Hepatocyte (in vitro differentiated cells): ENCODE data around the gene RPS24. TPM values are rescaled to one million over a fixed set of nuclear protein-coding genes. Genes with fewer than 3 reads are reported as not detected.

Experiments used
- DNase-seq: peaks from one replicate; pipeline ENCODE4 v3.0.0-alpha.2; 2016; ENCODE audit warnings: low spot score
- H2AFZ ChIP-seq: fragments of 200-600 bp; sonication (generic); 2 replicates; pipeline ENCODE4 v1.6.0; 2016; ENCODE audit warnings: antibody characterized with exemption, mild to moderate bottlenecking
- H3K27ac ChIP-seq: fragments of 200-600 bp; sonication (generic); 2 replicates; pipeline ENCODE4 v1.5.1; 2016; ENCODE audit warnings: mild to moderate bottlenecking
- H3K27me3 ChIP-seq: fragments of 200-600 bp; sonication (generic); 2 replicates; pipeline ENCODE4 v1.6.1; 2016
- H3K36me3 ChIP-seq: fragments of 200-600 bp; sonication (generic); replicated peaks from 2 replicates; pipeline ENCODE4 v1.5.1; 2016; ENCODE audit warnings: low read depth; ENCODE audit not compliant: insufficient read depth
- H3K4me1 ChIP-seq: fragments of 200-600 bp; sonication (generic); 2 replicates; pipeline ENCODE4 v1.5.1; 2016; ENCODE audit warnings: mild to moderate bottlenecking, moderate library complexity; ENCODE audit not compliant: insufficient read depth
- H3K4me2 ChIP-seq: fragments of 200-600 bp; sonication (generic); 2 replicates; pipeline ENCODE4 v1.6.0; 2016
- H3K4me3 ChIP-seq: fragments of 200-600 bp; sonication (generic); 2 replicates; pipeline ENCODE4 v1.5.1; 2016; ENCODE audit warnings: mild to moderate bottlenecking
- H3K79me2 ChIP-seq: fragments of 200-600 bp; sonication (generic); 2 replicates; pipeline ENCODE4 v1.6.0; 2017; ENCODE audit warnings: mild to moderate bottlenecking
- H3K9me2 ChIP-seq: fragments of 200-600 bp; sonication (generic); replicated peaks from 2 replicates; pipeline ENCODE4 v1.6.0; 2017; ENCODE audit warnings: mild to moderate bottlenecking; ENCODE audit not compliant: insufficient read depth
- H3K9me3 ChIP-seq: fragments of 200-600 bp; sonication (generic); 2 replicates; pipeline ENCODE4 v1.5.1; 2016; ENCODE audit warnings: low read depth, mild to moderate bottlenecking
- H4K20me1 ChIP-seq: fragments of 200-600 bp; sonication (generic); 2 replicates; pipeline ENCODE4 v1.6.0; 2016; ENCODE audit warnings: mild to moderate bottlenecking; ENCODE audit not compliant: insufficient read depth, poor library complexity, severe bottlenecking
- CTCF ChIP-seq: fragments of 200-600 bp; sonication (generic); IDR thresholded peaks from 2 replicates; pipeline ENCODE4 v1.5.1; 2016; ENCODE audit warnings: antibody characterized with exemption, mild to moderate bottlenecking; ENCODE audit not compliant: poor library complexity
- EZH2 ChIP-seq: fragments of 200-600 bp; sonication (generic); IDR thresholded peaks from 2 replicates; pipeline ENCODE4 v1.6.1; 2016; ENCODE audit warnings: antibody characterized with exemption, mild to moderate bottlenecking, borderline replicate concordance
- EZH2phosphoT487 ChIP-seq: fragments of 200-600 bp; sonication (generic); IDR thresholded peaks from one replicate; pipeline ENCODE4 v1.6.1; 2018; ENCODE audit warnings: antibody characterized with exemption, mild to moderate bottlenecking, low read depth, moderate library complexity; ENCODE audit not compliant: unreplicated experiment, severe bottlenecking
- WGBS: methylation state at CpG from one replicate; pipeline ENCODE4 v1.1.6; 2016; ENCODE audit warnings: low lambda C conversion rate; ENCODE audit errors: missing lambda C conversion rate; 5-methylcytosine and 5-hydroxymethylcytosine counted together
- polyA plus RNA-seq: library from polyadenylated mRNA; unstranded; fragments of >200 nt; fragmentation: Nextera tagmentation; extraction: Ambion mirVana; gene quantifications from 2 replicates; pipeline ENCODE4 v1.2.1, GENCODE V29; 2016
- total RNA-seq: library from RNA; depleted of rRNA; stranded (reverse); fragments of >200 nt; gene quantifications from 2 replicates; pipeline ENCODE4 v1.2.3, GENCODE V29; 2014

The RPS24 gene
- total and polyA plus RNA-seq, 2 experiments from 2014 or later, result 391 to 2,225 TPM

DNA sequence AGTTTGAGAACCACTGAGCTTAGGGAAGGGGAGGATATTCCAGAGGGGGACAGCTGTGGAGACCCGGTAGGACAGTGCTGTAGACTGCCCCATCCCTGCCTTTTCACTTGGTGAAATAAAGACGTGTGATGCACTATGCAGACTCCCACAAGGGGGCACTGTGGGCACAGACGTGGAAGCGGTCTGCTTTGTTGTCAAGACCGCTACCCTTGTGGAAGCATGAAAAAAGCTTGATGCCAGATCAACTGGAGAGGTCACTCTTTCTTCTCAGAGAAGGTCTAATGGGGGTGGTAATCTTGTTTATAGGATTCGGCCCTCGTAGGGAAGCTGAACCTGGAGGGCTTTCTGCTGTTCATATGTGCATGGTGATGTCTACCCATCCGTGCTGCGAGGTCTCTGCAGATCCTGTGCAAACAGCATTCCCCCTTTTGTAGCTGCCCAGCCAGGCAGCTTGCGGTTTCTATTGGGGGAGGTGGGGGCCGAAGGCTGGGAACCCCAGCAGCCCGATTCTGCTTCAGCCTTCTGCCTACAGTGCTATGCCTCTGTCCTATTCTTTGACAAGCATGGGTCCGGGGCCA is 13.7 kb downstream of the RPS24 start:
- Histone ChIP-seq H3K4me3 (no peak overlapping the region), H4K20me1 (no peaks in the 10 kb centered on the region), H3K27me3 (no peaks in the 10 kb centered on the region), H3K9me2 (no peaks in the 10 kb centered on the region), H3K79me2 (no peaks in the 10 kb centered on the region), H2AFZ (no peak overlapping the region), H3K4me1 (peaks cover 19% of the 10 kb centered on the region), H3K9me3 (no peaks in the 10 kb centered on the region), H3K27ac (peak overlapping the region; percentile 22), H3K4me2 (peak overlapping the region; percentile 40), H3K36me3 (no peaks in the 10 kb centered on the region)
- DNase-seq, result peak; percentile 94
- TF ChIP-seq CTCF (peak; percentile 95), EZH2 (no peak)
- WGBS, result 22% methylated on average over 13 of the region's 13 CpGs

GRCh38 chr10:78049851-78050250 is 16.2 kb downstream of the RPS24 start:
- Histone ChIP-seq H3K27ac (no peak overlapping the region), H3K4me1 (peaks cover 19% of the 10 kb centered on the region), H4K20me1 (no peaks in the 10 kb centered on the region), H3K79me2 (no peaks in the 10 kb centered on the region), H3K36me3 (no peaks in the 10 kb centered on the region), H3K9me2 (no peaks in the 10 kb centered on the region), H2AFZ (no peak overlapping the region), H3K9me3 (no peaks in the 10 kb centered on the region), H3K4me3 (no peak overlapping the region), H3K27me3 (no peaks in the 10 kb centered on the region), H3K4me2 (no peak overlapping the region)
- 100% methylated on average over 1 of the region's 1 CpG for WGBS
- no peak for TF ChIP-seq EZH2
- TF ChIP-seq CTCF, result no peak
- DNase-seq, result no peak

- Histone ChIP-seq H3K27ac (no peak overlapping the region), H2AFZ (no peak overlapping the region), H3K4me2 (no peak overlapping the region), H4K20me1 (no peaks in the 10 kb centered on the region), H3K36me3 (no peaks in the 10 kb centered on the region), H3K4me3 (no peak overlapping the region), H3K79me2 (no peaks in the 10 kb centered on the region), H3K9me2 (no peaks in the 10 kb centered on the region), H3K9me3 (no peaks in the 10 kb centered on the region), H3K27me3 (no peaks in the 10 kb centered on the region), H3K4me1 (peaks cover 11% of the 10 kb centered on the region)
- no peak for DNase-seq
- no peak for TF ChIP-seq EZH2phosphoT487
- TF ChIP-seq EZH2, result no peak
- 72% methylated on average over 7 of the region's 7 CpGs for WGBS
These were observed 19.7 kb downstream of the RPS24 start for GRCh38 chr10:78053211-78053868.

GRCh38 chr10:78058562-78058961 is 24.9 kb downstream of the RPS24 start:
- no peak for DNase-seq
- no peak overlapping the region for H3K4me3 ChIP-seq
- no peak overlapping the region for H3K27ac ChIP-seq
- no peaks in the 10 kb centered on the region for H3K4me1 ChIP-seq
- H3K9me3 ChIP-seq, result no peaks in the 10 kb centered on the region
- no peak for TF ChIP-seq EZH2phosphoT487
- TF ChIP-seq CTCF, result no peak
- no peak for TF ChIP-seq EZH2
- no peaks in the 10 kb centered on the region for H3K79me2 ChIP-seq
- no peak overlapping the region for H2AFZ ChIP-seq
- no peak overlapping the region for H3K4me2 ChIP-seq
- H3K36me3 ChIP-seq, result no peaks in the 10 kb centered on the region
- WGBS, result 80% methylated on average over 5 of the region's 5 CpGs
- no peaks in the 10 kb centered on the region for H4K20me1 ChIP-seq
- no peaks in the 10 kb centered on the region for H3K27me3 ChIP-seq
- H3K9me2 ChIP-seq, result no peaks in the 10 kb centered on the region
